NOMO-1 treated with DMSO at 0.1 percent for 48 hours (cell line): Measurements from ENCODE around the gene AMPH.
"Not testable (repeated sequence)": the region's sequence is repeated elsewhere in the genome, so short reads cannot be mapped to it uniquely, and the experiment has no call there.

Experiments
- DNase-seq: peaks from one replicate; lab custom pipeline; 2025; ENCODE audit not compliant: unreplicated experiment; lab: John Stamatoyannopoulos, UW

Gene AMPH

DNA sequence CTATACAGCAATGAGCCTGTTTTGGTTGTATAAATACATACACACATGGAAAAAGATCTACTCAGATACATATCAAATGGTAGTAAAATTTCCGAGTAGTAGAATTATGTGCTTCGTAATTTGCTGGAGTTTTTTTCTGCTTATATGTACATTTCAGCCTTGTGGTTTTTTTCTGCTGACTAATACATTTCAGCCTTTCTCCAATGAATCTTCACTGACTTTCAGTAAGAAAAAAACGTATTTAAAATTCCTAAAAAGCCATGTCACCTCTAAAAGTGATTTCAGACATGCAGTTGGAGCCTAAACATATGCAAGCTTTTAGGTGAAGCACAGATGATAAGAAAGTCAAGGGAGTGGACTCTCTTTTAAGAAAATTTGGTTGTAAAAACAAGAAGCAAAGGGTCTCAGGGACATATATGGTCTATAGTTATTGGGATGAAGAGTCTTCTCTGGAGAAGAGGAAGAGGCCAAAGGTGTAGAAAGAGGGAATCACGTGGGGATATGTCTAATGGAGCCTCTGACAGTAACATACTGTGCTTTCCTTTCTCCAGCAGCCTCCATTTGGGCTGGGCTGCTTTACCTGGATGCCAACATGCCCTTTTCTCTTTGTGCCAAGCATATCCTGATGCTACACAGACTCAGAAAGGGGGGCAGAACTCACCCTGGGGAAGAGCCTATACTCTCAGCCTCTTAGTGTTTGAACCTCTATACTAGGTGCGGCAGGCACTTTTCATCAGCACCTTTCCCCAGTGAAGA lies 2.4 kb downstream of the AMPH start:
- DNase-seq = no peak

DNA sequence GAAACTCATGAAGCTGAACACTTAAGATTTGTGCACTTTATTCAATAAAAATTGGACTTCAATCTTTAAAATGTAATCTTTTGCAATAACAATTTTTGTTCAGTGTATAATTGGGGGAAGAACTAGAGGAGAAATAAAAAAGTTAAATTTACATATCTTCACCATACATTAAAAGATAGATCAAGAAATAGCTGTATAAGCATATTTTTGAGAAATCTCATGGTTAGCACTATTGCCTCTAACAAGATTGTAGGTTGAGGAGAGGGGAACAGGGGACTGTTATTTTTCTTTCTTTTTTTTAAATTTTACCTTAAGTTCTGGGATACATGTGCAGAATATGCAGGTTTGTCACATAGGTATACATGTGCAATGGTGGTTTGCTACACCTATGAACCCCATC lies 5.3 kb downstream of the AMPH start:
- no peak for DNase-seq

DNA sequence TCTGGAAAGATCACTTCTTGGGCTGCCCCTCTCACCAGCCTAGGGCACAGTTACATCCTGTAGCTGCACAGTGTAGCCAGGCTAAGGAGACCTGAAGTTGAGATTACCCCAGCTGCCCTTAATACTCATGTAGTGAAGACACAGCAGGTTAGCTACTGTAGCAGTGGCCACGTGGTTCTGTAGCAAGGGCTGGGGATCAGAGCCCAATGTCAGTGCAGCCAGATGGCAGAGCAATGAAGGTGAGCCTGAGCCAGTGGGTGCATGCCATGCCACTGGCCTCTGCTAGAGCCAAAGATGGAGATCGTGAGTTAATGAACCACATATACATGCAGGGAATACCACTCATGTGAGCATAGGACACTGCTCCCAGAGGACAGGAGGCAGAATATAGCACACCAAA lies 15.5 kb downstream of the AMPH start:
- no peak for DNase-seq

DNA sequence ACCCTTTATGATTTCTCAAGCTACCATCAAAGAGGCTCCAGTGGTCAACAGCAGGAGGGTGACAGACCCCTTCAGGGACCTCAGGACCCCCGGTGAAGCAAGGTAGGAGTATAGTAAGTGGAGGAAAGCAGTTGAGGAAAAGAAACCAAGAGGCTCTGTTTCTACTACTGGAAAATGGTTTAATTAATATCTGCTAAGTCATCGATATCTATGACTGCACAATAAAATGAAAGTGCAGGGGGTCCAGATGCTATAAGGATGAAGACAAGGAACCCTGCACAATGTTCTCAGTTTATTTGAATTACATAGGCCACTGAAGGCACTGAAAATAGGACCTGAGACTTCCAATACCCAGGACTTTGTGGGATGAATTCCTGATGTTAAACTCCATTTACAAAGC lies 23.7 kb downstream of the AMPH start:
- DNase-seq = no peak

DNA sequence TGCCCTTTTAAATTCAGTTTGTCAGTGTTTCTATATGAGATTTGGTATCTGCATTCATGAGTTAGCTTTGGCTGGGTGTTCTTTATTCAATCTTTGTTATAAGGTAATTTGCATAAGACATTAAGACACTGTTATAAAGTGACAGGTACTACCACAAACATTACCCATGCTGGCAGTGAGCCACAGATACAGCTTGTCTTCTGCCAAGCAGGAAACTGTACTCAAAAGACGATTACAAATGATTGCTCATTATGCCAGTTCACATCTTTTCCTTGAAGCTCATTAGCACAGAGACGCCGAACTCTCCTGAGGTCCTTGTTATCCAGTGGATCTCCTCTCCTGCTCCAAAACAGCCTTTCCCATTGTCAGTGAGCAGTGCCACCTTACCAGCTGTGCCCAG lies 30.4 kb downstream of the AMPH start:
- DNase-seq = no peak

DNA sequence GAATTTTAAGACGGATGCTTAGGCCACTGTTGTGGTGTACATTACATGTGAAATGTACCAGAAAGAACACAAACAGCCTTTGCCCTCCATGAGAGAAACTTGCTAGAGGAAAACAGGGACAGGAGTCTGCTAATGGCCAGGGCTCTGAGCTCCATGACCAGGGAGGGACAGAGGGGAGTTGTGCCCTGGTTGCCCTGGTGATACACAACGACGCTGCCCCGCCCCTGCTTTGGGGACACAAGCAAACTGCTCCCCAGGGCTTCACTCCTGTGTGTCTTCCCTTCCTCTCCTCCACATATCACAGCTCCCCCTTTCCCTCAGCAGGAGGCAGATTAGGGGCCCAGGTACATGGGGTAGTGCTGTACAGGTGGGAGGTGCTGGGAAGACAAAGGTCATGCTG lies 36.2 kb downstream of the AMPH start:
- DNase-seq = no peak

DNA sequence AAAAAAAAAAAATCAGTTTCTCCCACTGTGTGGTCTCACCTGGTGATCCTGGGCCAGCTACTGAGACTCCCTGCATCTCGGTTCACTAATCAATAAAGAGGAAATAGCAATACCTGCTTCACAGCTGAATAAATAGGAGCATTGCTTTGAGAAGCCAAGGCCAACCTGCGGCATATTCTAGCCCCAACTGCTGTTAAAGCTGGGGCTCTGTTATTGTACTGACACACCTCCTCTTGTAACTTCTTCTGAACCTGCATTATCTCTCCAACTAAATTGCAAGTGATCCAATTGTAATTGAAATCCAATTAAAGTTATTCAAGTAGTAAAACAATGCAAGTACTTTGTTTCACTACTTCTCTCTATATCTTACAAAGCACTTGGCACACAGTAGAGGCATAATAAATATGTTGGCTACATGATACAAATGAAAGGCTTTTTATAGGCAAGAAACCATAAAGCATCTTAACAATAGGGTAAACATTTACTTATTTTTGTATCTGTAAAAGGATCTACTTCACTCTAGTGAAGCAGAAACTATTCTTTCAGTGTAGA lies 38.4 kb downstream of the AMPH start:
- no peak for DNase-seq

DNA sequence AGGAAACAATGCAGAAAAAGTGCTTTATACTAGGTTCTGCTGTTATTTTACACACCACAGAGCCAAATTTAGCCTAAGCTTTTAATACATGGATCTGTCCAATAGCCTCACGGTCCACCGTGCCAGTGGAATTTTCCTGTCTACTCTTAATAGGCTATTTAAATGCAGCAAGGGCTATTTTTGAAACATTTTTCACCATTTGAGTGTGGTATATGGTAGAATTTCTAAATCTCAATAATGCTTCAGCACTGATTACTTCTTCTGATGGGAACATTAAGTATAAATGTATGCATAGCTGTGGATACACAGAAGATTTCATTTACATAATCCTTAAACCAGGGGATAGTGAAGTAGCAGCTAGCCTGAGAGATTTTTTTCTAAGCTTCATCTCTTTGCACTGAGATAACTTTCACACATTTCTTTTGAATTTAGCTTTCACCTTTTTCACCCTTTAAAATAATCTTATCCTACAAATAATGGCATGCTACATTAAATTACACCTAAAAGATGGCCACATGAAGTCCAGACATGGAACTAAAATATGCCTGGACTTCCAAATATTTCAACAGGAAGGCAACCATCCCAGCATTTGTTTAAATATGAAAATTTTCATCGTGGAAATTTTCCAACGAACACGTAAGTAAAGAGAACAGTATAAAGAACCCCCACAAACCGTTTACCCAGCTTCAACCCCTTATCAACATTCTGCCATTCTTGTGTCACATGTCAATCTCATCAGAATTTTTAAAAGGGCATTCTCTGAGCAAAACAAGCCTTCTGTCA lies 45.4 kb downstream of the AMPH start:
- no peak for DNase-seq

DNA sequence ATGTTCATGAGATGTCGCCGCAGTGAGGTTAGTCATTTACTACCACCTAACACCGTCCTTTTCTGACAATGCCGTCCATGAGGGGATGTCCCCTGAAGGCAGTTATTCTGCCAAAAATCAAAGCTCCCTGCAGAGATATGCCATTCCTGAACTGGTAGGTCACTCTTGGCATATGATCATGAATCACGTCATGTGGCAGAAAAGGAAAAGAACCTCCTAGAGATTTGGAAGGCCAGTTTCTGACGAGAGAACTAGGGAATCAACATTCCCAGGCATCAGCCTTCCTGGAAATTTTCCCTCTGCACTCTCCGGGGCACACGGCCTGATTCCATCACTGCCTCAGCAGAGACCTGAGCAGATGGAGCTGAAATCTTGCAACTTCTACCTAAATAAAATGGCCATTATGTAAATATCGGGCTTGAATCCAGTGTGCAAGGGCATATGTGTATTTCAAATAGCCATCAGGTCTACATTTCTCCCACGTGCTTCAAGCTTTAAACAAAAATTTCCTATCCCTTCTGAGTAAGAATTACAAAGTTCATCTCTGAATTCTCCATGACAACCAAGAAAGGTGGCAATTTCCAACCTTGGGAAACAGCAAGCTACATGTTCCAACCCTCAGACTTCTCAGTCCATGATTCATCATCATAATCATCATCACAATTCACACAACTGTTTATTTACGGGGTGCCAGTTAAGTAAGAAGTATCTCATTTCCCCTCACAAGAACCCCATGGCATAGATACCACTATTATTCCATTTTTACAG lies 46.5 kb downstream of the AMPH start:
- DNase-seq = no peak

DNA sequence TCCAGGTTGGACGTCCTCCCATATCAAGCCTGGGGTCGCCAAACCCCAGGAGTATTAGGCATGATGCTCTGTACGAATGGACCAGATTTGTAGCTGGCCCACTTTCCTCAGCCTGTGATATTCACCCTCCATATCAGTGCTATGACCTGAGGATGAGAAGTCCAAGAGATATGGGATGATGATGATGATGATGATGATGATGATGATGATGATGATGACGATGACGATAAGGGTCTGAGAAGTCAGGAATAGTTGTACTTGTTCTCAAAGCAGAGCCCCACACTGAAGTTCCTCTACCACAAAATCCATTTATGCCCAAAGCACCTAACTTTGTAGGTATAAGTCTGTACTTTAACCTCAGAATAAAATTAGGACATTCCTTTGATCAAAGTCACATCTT lies 50.7 kb downstream of the AMPH start:
- DNase-seq = no peak

DNA sequence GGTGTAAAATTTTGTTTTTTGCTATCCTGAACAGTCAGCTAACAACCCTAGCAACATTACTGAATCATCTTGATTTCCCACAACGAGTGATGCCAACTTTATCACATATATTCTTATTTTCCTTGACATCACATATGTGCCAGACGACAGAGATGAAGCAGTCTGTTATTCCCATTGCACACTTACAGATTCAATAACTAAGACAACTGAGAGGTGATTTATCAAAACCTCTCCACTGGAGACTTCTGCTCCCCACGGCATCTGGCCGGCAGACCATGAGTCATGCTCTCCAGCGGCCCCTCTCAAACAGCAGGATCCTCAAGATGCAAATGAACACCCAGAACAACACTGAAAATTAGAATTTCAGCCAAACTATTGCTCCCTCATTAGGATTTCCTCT lies 57.1 kb downstream of the AMPH start:
- no peak for DNase-seq

DNA sequence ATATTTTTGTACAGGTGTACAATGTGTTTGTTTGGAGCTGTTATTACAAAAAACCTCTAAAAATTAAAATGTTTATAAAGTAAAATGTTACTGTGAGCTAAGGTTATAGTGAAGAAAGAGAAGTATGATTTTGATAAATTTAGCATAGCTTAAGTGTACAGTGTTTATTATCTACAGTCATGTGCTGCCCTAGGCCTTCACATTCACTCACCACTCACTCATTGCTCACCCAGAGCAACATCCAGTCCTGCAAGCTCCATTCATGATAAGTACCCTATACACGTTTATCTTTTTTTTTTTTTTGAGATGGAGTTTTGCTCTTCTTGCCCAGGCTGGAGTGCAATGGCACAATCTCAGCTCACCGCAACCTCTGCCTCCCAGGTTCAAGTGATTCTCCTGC lies 59.6 kb downstream of the AMPH start:
- not testable (repeated sequence) for DNase-seq

DNA sequence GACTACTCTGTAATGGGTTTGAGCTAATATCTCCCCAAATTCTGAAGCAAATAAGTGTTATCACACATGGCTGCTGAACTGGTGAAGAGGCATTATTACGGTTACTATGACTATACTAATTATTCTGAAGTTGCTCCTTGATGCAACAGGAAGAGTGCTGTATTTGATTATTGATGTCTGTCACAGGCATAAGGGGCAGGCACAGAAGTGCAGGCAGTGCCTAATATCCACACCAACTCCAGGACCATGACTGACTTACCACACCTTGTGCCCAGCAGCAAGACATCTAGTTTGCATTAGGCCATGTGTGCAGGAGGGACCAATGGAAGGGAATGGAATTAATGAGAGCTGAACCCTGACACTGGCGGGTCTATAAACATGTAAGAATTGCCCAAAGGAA lies 62.7 kb downstream of the AMPH start:
- no peak for DNase-seq

DNA sequence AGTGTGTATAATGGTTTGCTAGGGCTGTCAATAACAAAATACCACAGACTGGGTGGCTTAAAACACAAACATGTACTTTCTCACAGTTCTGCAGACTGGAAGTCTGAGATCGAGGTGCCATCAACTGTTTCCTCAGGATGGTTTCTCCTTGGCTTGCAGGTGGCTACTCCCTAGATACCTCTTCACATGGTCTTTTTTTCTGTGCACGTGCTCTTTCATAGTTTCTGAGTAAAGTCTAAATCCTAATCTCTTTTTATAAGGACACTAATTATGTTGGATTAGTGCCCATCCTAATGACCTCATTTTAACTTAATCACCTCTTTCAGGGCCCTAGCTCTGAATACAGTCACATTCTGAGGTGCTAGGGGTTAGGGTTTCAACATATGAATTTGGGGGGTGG lies 65.9 kb downstream of the AMPH start:
- DNase-seq = no peak

DNA sequence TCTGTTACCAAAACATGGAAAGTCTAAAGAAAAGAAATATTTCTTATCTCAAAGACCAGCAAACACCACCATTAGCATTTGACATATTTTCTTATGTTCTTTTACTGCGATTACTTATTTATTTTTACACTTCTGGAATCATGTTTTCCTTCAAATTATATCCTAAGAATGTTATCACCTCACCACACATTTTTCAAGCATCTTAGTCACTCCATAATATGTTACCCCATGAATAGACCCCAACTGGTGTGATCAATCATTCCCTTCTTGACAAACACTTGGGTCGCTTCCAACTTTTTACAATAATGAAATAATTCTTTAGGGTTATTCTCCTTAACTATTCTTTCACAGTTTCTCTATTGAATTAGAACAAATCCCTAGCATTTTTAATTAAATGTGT lies 67.4 kb downstream of the AMPH start:
- DNase-seq = no peak

DNA sequence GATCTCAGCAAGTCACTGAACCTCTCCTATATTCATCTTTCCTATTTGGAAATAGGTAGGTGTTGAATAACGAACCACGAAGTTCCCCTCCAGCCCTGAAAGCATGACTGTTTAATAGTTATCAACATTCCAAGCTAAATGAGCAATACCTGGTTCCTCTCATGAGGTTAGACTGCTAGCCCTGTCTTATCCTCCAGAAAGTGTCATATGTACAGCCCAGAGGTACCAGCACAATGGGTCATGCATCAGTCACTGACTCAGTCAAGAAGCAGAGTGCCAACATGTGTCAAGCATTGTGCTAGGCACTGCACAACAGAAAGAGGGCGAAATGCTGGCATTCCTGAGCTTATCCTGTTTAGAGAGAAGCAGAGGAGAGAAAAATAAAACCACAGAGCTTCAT lies 70.0 kb downstream of the AMPH start:
- DNase-seq = no peak

DNA sequence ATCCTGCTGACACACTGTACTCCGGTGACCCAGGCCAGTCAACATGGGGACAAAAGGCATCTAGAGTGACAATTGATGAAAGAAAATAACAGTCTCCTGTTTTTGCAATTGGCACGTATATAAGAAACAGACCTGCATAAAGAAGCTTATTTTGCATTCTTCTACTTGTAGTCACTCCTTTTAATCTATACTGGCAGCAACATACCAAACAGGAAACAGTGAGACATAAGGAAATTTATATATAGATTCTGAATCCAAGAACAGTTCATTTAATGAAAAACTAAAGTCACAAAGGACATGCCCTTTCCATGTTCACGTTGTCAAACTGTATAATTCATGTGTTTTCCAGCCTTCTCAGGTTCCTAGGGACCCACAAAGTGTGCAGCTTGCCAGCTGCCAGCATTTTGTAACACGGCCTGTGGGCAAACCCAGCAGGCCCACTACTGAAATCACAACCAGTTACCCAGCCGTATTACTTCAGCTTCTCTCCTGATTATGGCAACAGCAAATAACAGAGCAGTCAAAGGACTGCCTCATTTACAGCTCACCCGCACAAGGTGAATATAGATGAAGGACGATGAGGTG lies 72.3 kb downstream of the AMPH start:
- no peak for DNase-seq

DNA sequence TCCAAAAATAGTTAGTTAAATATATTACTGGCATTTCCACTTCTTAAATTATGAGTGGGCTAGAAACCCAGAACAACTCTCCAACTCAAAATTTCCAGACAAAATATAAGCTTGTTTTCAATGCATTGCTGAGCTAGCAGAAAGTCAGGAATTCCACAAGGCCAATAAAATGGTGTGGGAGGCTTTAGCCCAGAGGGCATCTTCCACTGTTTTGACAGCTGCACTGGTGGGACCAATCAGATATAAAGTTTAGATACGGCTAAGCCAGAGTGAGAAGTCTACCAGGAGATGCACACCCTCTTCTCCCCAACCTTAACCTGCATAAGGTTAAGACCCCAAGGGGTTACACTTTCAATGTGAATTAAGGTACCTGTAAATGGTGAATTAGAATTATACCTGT lies 76.6 kb downstream of the AMPH start:
- DNase-seq = no peak

DNA sequence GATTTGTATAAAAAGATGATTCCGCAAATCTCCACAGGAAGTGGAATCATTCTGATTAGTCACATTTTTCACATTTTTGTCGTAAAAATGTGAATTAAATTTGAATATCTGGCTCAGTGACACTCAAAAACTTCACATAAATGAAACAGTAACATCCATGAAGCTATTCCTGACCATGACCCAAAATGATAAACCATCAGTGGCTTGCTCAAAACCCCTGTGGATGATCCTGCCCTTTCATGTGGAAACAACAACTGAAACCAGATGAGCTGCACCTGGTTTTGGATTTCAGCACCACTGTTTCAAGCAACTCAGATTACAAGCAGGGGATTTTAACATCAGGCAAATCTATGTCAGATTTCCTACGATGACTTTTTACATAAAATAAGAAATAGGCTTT lies 80.3 kb downstream of the AMPH start:
- no peak for DNase-seq

DNA sequence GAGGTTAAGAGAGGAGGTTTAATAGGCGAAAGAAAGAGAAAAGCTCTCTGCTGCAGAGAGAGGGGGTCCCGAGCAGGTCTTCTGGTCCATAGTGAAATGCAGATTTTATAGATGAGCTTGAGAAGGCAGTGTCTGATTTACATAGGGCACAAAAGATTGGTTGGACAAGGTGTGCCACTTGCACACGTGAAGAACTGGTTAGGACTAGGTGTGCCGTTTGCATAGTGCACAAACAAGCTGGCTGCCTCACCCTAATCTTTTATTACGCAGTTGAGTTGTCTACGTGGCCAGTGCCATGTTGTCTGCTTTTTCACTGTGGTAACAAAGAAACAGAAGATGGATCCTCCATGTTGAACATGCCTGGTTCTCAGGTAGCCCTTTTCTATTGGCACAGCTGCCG lies 82.6 kb downstream of the AMPH start:
- DNase-seq = no peak

DNA sequence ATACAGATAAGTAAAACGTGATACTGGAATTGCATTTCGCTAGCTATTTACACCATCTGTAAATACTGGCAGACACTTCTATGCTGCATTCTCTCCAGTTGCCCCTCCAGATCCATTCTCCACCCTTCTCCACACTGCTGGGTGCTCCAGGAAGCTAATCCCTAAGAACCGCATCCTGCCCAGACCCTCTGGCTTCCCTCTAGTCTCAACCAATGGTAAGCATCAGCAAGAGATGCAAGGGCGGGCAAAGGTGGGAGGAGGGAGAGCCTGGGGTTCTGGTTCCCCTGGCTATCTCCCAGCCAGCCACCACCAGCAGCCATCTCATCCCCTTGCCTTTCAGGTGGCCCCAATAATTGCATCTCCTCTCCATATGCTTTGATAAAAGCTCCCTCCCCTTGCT lies 84.4 kb downstream of the AMPH start:
- no peak for DNase-seq
